ENCODE data around the gene ADGRE3. TPM values are rescaled to one million over a fixed set of nuclear protein-coding genes. Genes with fewer than 3 reads are reported as not detected.

Gene ADGRE3
- total and polyA plus RNA-seq, 2 of the 4 experiments (the other 2 are of a cell fraction), result not detected

- H3K23ac ChIP-seq (ENCODE audit: low read depth, low read length), result no peak overlapping the region
- H3K27me3 ChIP-seq (ENCODE audit: control insufficient read depth, insufficient read depth, low read length), result no peaks in the 10 kb centered on the region
- H3K14ac ChIP-seq (replicated peaks; ENCODE audit: low read depth, low read length), result no peak overlapping the region
- CTCF ChIA-PET, result no interaction called here
- in situ Hi-C loops (cut with MboI; ENCODE audit: low sequenced_read_pairs), result loop anchor here (25.0 kb wide), 1 partner anchor 292 kb away; the partner anchor contains the start of gene OR7A17
- 42% methylated on average over 3 of the region's 3 CpGs; no CpG with 5 or more reads in 1 of the 2 experiments for WGBS, 2 experiments (ENCODE audit: extremely low coverage in 2 of 2, insufficient read length in 1 of 2)
- no peak overlapping the region for H3K18ac ChIP-seq (ENCODE audit: low read depth, low read length)
- H4K8ac ChIP-seq (ENCODE audit: low read depth in 2 of 2, low read length in 2 of 2), result no peak overlapping the region
- H3K36me3 ChIP-seq (ENCODE audit: control insufficient read depth, insufficient read depth, low read length), result no peaks in the 10 kb centered on the region
- H2BK15ac ChIP-seq (ENCODE audit: low read depth, low read length), result no peak overlapping the region
- ATAC-seq (ENCODE audit: low read depth), result no peak
- H3K9me1 ChIP-seq (ENCODE audit: insufficient read depth, low read length), result no peaks in the 10 kb centered on the region
- no peak overlapping the region for H4K5ac ChIP-seq (ENCODE audit: low read depth, low read length)
- H3K27ac ChIP-seq (ENCODE audit: insufficient read depth, low read length), result no peak overlapping the region
- POLR2A ChIA-PET (ENCODE audit: unreplicated experiment), result no interaction called here
- H3K4me1 ChIP-seq (ENCODE audit: control insufficient read depth, insufficient read depth, low read length), result no peaks in the 10 kb centered on the region
- dilution Hi-C loops (cut with HindIII; ENCODE audit: low sequenced_read_pairs, unreplicated experiment), result no loop called here
- H2AK9ac ChIP-seq (replicated peaks; ENCODE audit: low read depth, low read length, poor library complexity), result no peak overlapping the region
- peaks cover 1% of the 10 kb centered on the region; the same call in 1 of the 2 replicates for H3K9me3 ChIP-seq (ENCODE audit: control insufficient read depth, insufficient read depth, low read length)
- no peak overlapping the region for H3K4ac ChIP-seq (ENCODE audit: low read depth, low read length)
- TF ChIP-seq SMC3 (IDR thresholded peaks at IDR 0.05; ENCODE audit: low read depth, low read length) (no peak), CEBPB (IDR thresholded peaks at IDR 0.05; ENCODE audit: low read depth, low read length) (no peak), RAD21 (IDR thresholded peaks at IDR 0.05; ENCODE audit: low read length) (no peak), MAFK (IDR thresholded peaks at IDR 0.05; ENCODE audit: low read depth, low read length) (no peak), CTCF (conservative IDR thresholded peaks at IDR 0.05; ENCODE audit: low read depth, low read length) (no peak), CHD1 (IDR thresholded peaks at IDR 0.05; ENCODE audit: low read depth, low read length) (no peak), RCOR1 (IDR thresholded peaks at IDR 0.05; ENCODE audit: insufficient replicate concordance, low read length) (no peak), MXI1 (IDR thresholded peaks at IDR 0.05; ENCODE audit: borderline replicate concordance, low read depth, low read length) (no peak), USF2 (IDR thresholded peaks at IDR 0.05; ENCODE audit: low read depth, low read length) (no peak), BHLHE40 (IDR thresholded peaks at IDR 0.05; ENCODE audit: low read depth, low read length) (no peak), RFX5 (IDR thresholded peaks at IDR 0.05; ENCODE audit: low read depth, low read length) (no peak), MAZ (IDR thresholded peaks at IDR 0.05; ENCODE audit: borderline replicate concordance, low read depth, low read length) (no peak), FOS (IDR thresholded peaks at IDR 0.05; ENCODE audit: low read depth, low read length) (no peak), NFE2L2 (IDR thresholded peaks at IDR 0.05; ENCODE audit: low read depth, low read length) (no peak), POLR2A (IDR thresholded peaks at IDR 0.05; ENCODE audit: low read depth, low read length) (no peak)
- TF ChIP-seq, protein P1, sequence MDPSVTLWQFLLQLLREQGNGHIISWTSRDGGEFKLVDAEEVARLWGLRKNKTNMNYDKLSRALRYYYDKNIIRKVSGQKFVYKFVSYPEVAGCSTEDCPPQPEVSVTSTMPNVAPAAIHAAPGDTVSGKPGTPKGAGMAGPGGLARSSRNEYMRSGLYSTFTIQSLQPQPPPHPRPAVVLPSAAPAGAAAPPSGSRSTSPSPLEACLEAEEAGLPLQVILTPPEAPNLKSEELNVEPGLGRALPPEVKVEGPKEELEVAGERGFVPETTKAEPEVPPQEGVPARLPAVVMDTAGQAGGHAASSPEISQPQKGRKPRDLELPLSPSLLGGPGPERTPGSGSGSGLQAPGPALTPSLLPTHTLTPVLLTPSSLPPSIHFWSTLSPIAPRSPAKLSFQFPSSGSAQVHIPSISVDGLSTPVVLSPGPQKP (IDR thresholded peaks at IDR 0.05; ENCODE audit: borderline replicate concordance, low read depth, low read length), result no peak
- no peak overlapping the region for H3K56ac ChIP-seq (ENCODE audit: extremely low read depth, insufficient read depth, low read length)
- H2BK5ac ChIP-seq (ENCODE audit: low read depth, low read length, poor library complexity, severe bottlenecking), result peak overlapping the region; percentile 24
- no peak overlapping the region for H2BK120ac ChIP-seq (ENCODE audit: low read depth, low read length)
- DNase-seq, result no peak
- no peak overlapping the region for H4K91ac ChIP-seq (ENCODE audit: insufficient read depth, low read depth, low read length)
- intact Hi-C loops (cut with micrococcal nuclease), result no loop called here
- no peak overlapping the region for H2AK5ac ChIP-seq (ENCODE audit: low read depth, low read length)
- H3K4me2 ChIP-seq (ENCODE audit: low read depth, low read length), result no peak overlapping the region
- H2AFZ ChIP-seq (replicated peaks; ENCODE audit: low read length, poor library complexity), result no peak overlapping the region
- H3K4me3 ChIP-seq (ENCODE audit: insufficient read depth, low read depth, low read length), result no peak overlapping the region
- no peak overlapping the region for H3K9ac ChIP-seq (ENCODE audit: low read depth, low read length)
- BruUV-seq (replicated peaks), result no TSS peak
- no peaks in the 10 kb centered on the region for H3K79me1 ChIP-seq (ENCODE audit: low read depth in 1 of 2, low read length in 2 of 2)
- H2BK20ac ChIP-seq (ENCODE audit: low read depth, low read length), result no peak overlapping the region
- no peaks in the 10 kb centered on the region for H4K20me1 ChIP-seq (ENCODE audit: insufficient read depth, low read length)
These were observed 79.1 kb downstream of the ADGRE3 start for GRCh38 chr19:14595558-14595957.
